Vagina (tissue), 2 donors: ENCODE data around the gene PARVB.

Experiments used
- CTCF ChIP-seq, 3 experiments: fragments of 450-650 bp in 2 of 3; fragments of 200-600 bp in 1 of 3; sonication (generic) in 1 of 3; IDR thresholded peaks; one replicate each; pipeline ENCODE4 v1.5.1; 2017 to 2019; ENCODE audit warnings: antibody characterized with exemption in 3 of 3, mild to moderate bottlenecking in 2 of 3, moderate library complexity in 2 of 3
- POLR2A ChIP-seq, 2 donors: fragments of 450-650 bp; IDR thresholded peaks; one replicate each; pipeline ENCODE4 v1.6.1; 2017; ENCODE audit warnings: antibody characterized with exemption in 2 of 2, mild to moderate bottlenecking in 2 of 2, moderate library complexity in 2 of 2
- POLR2AphosphoS5 ChIP-seq, 2 donors: sonication (generic); formaldehyde crosslinking; IDR thresholded peaks; one replicate each; pipeline ENCODE4 v1.9.0; 2017; ENCODE audit warnings: antibody characterized with exemption in 2 of 2, mild to moderate bottlenecking in 2 of 2, low read depth in 1 of 2; ENCODE audit not compliant: insufficient read depth in 1 of 2

DNA sequence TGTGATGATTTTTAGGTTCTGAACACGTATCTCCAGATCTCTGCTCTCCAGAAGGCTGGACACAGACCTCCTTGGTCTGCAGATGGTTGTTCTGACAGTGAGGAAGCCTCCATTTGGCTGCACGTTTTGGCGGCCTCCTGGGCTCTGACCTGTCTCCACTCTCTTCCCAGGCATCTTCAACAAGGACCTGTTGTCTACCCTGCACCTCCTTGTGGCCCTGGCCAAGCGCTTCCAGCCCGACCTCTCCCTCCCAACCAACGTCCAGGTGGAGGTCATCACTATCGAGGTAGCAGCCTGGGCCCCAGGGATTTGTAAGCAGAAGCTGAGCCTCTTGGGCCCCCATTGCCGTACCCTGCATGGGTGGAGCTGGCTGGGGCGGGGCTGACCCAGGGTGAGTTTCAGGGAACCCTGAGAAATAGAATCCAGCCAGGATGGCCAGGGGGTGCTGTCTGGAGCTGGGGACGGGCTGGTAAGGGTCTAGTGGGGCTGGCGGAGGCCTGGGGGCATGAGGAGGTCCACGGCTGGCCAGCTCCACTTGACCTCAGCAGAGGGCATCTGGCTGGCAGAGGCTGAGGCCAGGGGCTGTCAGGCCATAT, 166.4 kb downstream of the PARVB start:
- TF ChIP-seq CTCF (IDR thresholded peaks at IDR 0.05), result no peak
- TF ChIP-seq POLR2A (IDR thresholded peaks at IDR 0.05), result no peak
- TF ChIP-seq POLR2AphosphoS5 (IDR thresholded peaks at IDR 0.05; ENCODE audit: insufficient read depth in 1 of 2, low read depth in 1 of 2), result no peak
